Body of pancreas (tissue), 4 donors: ENCODE results near the gene KIAA1217. TPM values are rescaled to one million over a fixed set of nuclear protein-coding genes. Genes with fewer than 3 reads are reported as not detected.

ENCODE experiments used
- ATAC-seq: fragments of 150-250 bp; one replicate; pipeline ENCODE4 v1.9.1; 2016
- DNase-seq, 4 donors: peaks; one replicate each; pipeline ENCODE4 v3.0.0-alpha.2; 2019
- H3K27ac ChIP-seq, 4 donors: fragments of 200-600 bp; sonication (generic); 1 replicate in 3 of 4; 2 replicates in 1 of 4; pipeline versions ENCODE4 v1.5.1 to v1.6.1; 2016 to 2019; ENCODE audit warnings: mild to moderate bottlenecking in 1 of 4, mixed read lengths in 1 of 4, moderate library complexity in 1 of 4
- H3K27me3 ChIP-seq, 2 donors: fragments of 200-600 bp; sonication (generic); one replicate each; pipeline ENCODE4 v1.6.0; 2016; ENCODE audit warnings: mild to moderate bottlenecking in 1 of 2
- H3K36me3 ChIP-seq, 2 donors: fragments of 200-600 bp; sonication (generic); replicated peaks in 1 of 2; 2 replicates each; pipeline ENCODE4 v1.5.1; 2016; ENCODE audit warnings: low read depth in 2 of 2; ENCODE audit not compliant: insufficient read depth in 1 of 2
- H3K4me1 ChIP-seq: fragments of 200-600 bp; sonication (generic); one replicate; pipeline ENCODE4 v1.6.0; 2016
- H3K4me3 ChIP-seq, 2 donors: fragments of 200-600 bp; sonication (generic); 1 replicate in 1 of 2; 2 replicates in 1 of 2; pipeline ENCODE4 v1.5.1; 2016 to 2019
- H3K9me3 ChIP-seq, 3 donors: fragments of 200-600 bp; sonication (generic); 1 replicate in 2 of 3; 2 replicates in 1 of 3; pipeline ENCODE4 v1.5.1; 2016
- POLR2A ChIP-seq, 3 donors: fragments of 450-650 bp; IDR thresholded peaks; one replicate each; pipeline ENCODE4 v1.6.1; 2016; ENCODE audit warnings: antibody characterized with exemption in 3 of 3, mild to moderate bottlenecking in 2 of 3
- WGBS, 2 donors: methylation state at CpG; one replicate each; pipeline ENCODE4 v1.1.5; 2017; 5-methylcytosine and 5-hydroxymethylcytosine counted together
- intact Hi-C: fragments of 100-400 bp; cut with DNase I; formaldehyde crosslinking; loops from one replicate; pipeline ENCODE4 v1.15.1; 2023
- total RNA-seq, 2 donors: library from RNA; depleted of rRNA; stranded (reverse); fragments of >200 nt; gene quantifications; one replicate each; pipeline ENCODE4 v1.1.0, GENCODE V29; 2016
- TF ChIP-seq, protein P1 (sequence below), 7 experiments: fragments of 450-650 bp in 4 of 7; fragments of 200-600 bp in 3 of 7; sonication (generic) in 3 of 7; IDR thresholded peaks; one replicate each; pipeline ENCODE4 v1.5.1; 2016 to 2019; ENCODE audit warnings: antibody characterized with exemption in 7 of 7

Gene KIAA1217
- total RNA-seq, 2 donors from 2014 or later = 25.9 to 36.9 TPM

DNA sequence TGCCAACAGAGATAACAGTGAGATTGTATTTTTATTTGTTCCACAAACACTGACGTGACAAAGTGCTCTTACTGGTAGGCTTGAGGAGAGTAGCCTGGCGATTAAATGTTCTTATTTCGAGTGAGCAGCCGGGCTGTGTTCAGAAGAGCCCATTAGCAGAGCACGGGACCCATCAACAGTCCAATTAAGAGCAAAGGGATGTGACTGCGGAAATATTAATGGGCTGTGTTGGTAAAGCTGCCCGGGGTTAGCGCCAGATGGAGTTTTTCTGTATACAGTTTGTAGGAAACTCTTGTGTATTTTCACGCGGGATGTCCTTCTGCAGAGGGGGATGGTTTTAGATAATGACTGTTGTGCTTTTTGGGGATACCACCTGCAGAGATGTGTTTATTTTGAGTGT lies 104.3 kb downstream of the KIAA1217 start:
- H3K36me3 ChIP-seq = no peaks in the 10 kb centered on the region
- ATAC-seq = peak; percentile 34
- peak in 2 of 4 donors; percentile 22 to 23 for DNase-seq
- TF ChIP-seq, protein P1, sequence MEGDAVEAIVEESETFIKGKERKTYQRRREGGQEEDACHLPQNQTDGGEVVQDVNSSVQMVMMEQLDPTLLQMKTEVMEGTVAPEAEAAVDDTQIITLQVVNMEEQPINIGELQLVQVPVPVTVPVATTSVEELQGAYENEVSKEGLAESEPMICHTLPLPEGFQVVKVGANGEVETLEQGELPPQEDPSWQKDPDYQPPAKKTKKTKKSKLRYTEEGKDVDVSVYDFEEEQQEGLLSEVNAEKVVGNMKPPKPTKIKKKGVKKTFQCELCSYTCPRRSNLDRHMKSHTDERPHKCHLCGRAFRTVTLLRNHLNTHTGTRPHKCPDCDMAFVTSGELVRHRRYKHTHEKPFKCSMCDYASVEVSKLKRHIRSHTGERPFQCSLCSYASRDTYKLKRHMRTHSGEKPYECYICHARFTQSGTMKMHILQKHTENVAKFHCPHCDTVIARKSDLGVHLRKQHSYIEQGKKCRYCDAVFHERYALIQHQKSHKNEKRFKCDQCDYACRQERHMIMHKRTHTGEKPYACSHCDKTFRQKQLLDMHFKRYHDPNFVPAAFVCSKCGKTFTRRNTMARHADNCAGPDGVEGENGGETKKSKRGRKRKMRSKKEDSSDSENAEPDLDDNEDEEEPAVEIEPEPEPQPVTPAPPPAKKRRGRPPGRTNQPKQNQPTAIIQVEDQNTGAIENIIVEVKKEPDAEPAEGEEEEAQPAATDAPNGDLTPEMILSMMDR (IDR thresholded peaks at IDR 0.05) = no peak
- no peak for TF ChIP-seq POLR2A (IDR thresholded peaks at IDR 0.05)
- WGBS, 2 donors = 26 to 43% methylated on average over 10 of the region's 10 CpGs
- peaks cover 27% of the 10 kb centered on the region for H3K4me1 ChIP-seq
- no peaks in the 10 kb centered on the region for H3K27me3 ChIP-seq
- H3K27ac ChIP-seq = peak overlapping the region in 1 of 4 donors; percentile 4
- no peaks in the 10 kb centered on the region for H3K9me3 ChIP-seq
- H3K4me3 ChIP-seq = no peak overlapping the region
- intact Hi-C loops = no loop called here

DNA sequence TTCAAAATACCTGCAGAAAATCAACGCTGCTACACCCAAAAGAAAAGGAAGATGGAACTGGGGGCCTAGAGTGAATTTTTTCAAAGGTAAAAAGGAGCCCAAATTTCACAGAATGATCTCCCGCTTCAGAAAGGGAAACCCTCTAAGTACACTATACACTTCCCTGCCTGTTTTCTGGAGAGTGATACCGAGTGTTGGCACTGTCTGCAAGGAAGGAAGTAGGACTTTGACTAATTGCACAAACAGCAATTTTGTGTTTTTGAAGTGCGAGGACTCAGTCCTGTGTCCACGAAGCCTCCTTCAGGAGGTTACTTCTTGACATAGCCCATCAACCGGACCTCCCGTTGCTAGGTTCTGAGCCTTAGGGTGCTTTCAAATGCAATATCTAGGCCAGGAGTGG lies 106.3 kb downstream of the KIAA1217 start:
- Histone ChIP-seq H3K27ac (no peak overlapping the region), H3K4me3 (no peak overlapping the region), H3K27me3 (no peaks in the 10 kb centered on the region), H3K9me3 (no peaks in the 10 kb centered on the region), H3K4me1 (peaks cover 47% of the 10 kb centered on the region), H3K36me3 (no peaks in the 10 kb centered on the region)
- DNase-seq (no peak), ATAC-seq (no peak)
- intact Hi-C loops = no loop called here
- no peak for TF ChIP-seq POLR2A (IDR thresholded peaks at IDR 0.05)
- TF ChIP-seq, protein P1 (IDR thresholded peaks at IDR 0.05) = no peak
- 80 to 89% methylated on average over 7 of the region's 7 CpGs for WGBS, 2 donors

DNA sequence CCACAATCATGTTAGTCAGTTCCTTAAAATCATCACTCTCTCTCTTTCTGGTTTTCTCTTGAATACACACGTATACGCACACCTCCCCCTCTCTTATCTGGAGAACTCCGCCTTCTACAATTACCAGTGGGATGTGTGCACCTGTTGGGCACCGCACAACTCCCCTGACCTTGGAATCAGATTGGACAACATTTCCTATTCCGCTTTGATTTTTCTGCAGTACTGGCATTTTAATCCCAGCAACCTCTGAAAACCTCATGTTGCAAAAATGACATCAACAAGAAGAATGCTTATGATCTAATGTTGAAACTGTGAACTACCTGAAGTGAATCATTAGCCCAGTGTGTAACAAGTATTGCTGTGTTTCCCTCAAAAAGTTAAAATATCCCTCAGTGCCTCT lies 109.6 kb downstream of the KIAA1217 start:
- Histone ChIP-seq H3K36me3 (no peaks in the 10 kb centered on the region), H3K9me3 (no peaks in the 10 kb centered on the region), H3K27me3 (no peaks in the 10 kb centered on the region), H3K27ac (peak overlapping the region; percentile 92 to 94 (median 94)), H3K4me1 (peaks cover 60% of the 10 kb centered on the region), H3K4me3 (no peak overlapping the region)
- TF ChIP-seq, protein P1 (IDR thresholded peaks at IDR 0.05) = no peak
- TF ChIP-seq POLR2A (IDR thresholded peaks at IDR 0.05) = no peak
- WGBS, 2 donors = 17 to 31% methylated on average over 5 of the region's 5 CpGs
- intact Hi-C loops = no loop called here
- DNase-seq (peak; percentile 74 to 90 (median 81)), ATAC-seq (peak; percentile 94)

DNA sequence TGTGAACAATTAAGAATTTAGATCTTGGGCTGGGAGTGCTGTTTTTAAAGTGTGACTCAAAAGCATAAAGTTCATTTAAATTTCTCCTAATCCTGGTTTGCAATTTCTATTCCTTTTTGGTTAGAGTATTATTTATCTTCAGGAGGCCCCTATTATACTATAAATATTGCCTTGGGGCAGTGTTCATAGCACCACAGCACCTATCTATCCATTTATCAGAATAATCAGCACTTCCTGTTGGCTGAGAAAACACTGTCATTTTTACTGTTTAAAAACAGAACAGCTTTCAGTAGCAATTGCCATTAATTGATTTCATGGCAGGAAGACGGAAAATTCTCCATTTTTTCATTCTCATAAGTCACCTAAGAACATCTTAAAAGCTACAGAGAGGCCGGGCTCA lies 111.4 kb downstream of the KIAA1217 start:
- Histone ChIP-seq H3K9me3 (no peaks in the 10 kb centered on the region), H3K27ac (peak overlapping the region; percentile 2 to 94 (median 70)), H3K27me3 (no peaks in the 10 kb centered on the region), H3K36me3 (no peaks in the 10 kb centered on the region), H3K4me3 (no peak overlapping the region), H3K4me1 (peaks cover 66% of the 10 kb centered on the region)
- TF ChIP-seq, protein P1 (IDR thresholded peaks at IDR 0.05) = no peak
- no peak for TF ChIP-seq POLR2A (IDR thresholded peaks at IDR 0.05)
- intact Hi-C loops = no loop called here
- 40 to 47% methylated on average over 2 of the region's 2 CpGs for WGBS, 2 donors
- DNase-seq = no peak
- ATAC-seq = no peak

DNA sequence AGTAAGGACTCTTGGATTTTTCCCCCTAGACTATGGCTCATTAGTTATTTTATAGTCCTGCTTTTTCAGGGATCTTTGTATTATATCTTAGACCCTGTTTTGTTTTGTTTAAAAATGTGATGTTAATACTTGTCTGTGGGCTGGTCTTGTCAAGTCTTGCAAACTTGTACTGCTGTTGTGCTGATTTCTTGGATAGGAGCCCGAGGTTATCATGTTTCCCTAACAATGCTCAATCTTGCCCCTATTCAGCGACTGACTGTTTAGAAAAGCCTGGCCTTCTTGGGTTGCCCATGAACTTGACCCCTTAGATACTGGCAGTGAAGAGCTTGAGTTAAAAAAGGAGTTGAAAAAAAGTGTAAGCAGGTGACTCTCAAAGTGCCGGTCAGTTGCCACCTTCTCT lies 115.7 kb downstream of the KIAA1217 start:
- 21 to 23% methylated on average over 3 of the region's 3 CpGs for WGBS, 2 donors
- ATAC-seq = peak; percentile 33
- H3K4me1 ChIP-seq = peaks cover 46% of the 10 kb centered on the region
- no peaks in the 10 kb centered on the region for H3K27me3 ChIP-seq
- H3K27ac ChIP-seq = peak overlapping the region; percentile 8 to 67 (median 39)
- intact Hi-C loops = no loop called here
- no peak overlapping the region for H3K4me3 ChIP-seq
- H3K36me3 ChIP-seq = no peaks in the 10 kb centered on the region
- no peaks in the 10 kb centered on the region for H3K9me3 ChIP-seq
- no peak for DNase-seq
- no peak for TF ChIP-seq POLR2A (IDR thresholded peaks at IDR 0.05)
- TF ChIP-seq, protein P1 (IDR thresholded peaks at IDR 0.05) = no peak
